Mammary epithelial cell (primary cell): Measurements from ENCODE around the gene C2CD3.

Source experiments
- CTCF ChIP-seq, 2 donors: IDR thresholded peaks in 1 of 2; conservative IDR thresholded peaks in 1 of 2; 2 replicates each; pipeline ENCODE4 v1.5.1; 2011 to 2012; ENCODE audit warnings: inconsistent platforms in 2 of 2, low read length in 2 of 2, mild to moderate bottlenecking in 2 of 2, control low read depth in 1 of 2, low read depth in 1 of 2; ENCODE audit not compliant: insufficient read depth in 1 of 2; ENCODE audit errors: extremely low read depth in 1 of 2
- EZH2 ChIP-seq: IDR thresholded peaks from 2 replicates; pipeline ENCODE4 v1.6.1; 2012; ENCODE audit warnings: low read length, inconsistent platforms, borderline replicate concordance

- TF ChIP-seq CTCF (conservative IDR thresholded peaks at IDR 0.05 in 1 of 2, IDR thresholded peaks at IDR 0.05 in 1 of 2; ENCODE audit: extremely low read depth in 1 of 2, insufficient read depth in 1 of 2, low read depth in 1 of 2, low read length in 2 of 2) (no peak), EZH2 (no peak)
Measured at GRCh38 chr11:73998846-73999575, 171.8 kb downstream of the C2CD3 start.
